NB4 (cell line): ENCODE measurements around the gene NXF3.
"Not testable (repeated sequence)": the region's sequence is repeated elsewhere in the genome, so short reads cannot be mapped to it uniquely, and the experiment has no call there.

Source experiments
- DNase-seq: peaks from one replicate; pipeline ENCODE4 v3.0.0; 2010; ENCODE audit warnings: low read depth
- H3K4me3 ChIP-seq: one replicate; pipeline ENCODE4 v1.5.1; 2011; ENCODE audit warnings: mild to moderate bottlenecking, low read depth, low read length, moderate library complexity
- CTCF ChIP-seq: IDR thresholded peaks from one replicate; pipeline ENCODE4 v1.5.1; 2012; ENCODE audit warnings: low read depth, low read length
- MAX ChIP-seq: IDR thresholded peaks from 2 replicates; pipeline ENCODE4 v1.6.1; 2011; ENCODE audit warnings: low read depth, low read length
- MYC ChIP-seq: IDR thresholded peaks from 2 replicates; pipeline ENCODE4 v1.6.1; 2011; ENCODE audit warnings: low read depth, low read length
- POLR2A ChIP-seq: IDR thresholded peaks from 2 replicates; pipeline ENCODE4 v1.6.1; 2011; ENCODE audit warnings: mild to moderate bottlenecking; ENCODE audit not compliant: insufficient read length; ENCODE audit errors: extremely low read depth

The NXF3 gene

GRCh38 chrX:103052625-103053024 lies 40.3 kb downstream of the NXF3 start:
- no peak for TF ChIP-seq CTCF
- no peak for TF ChIP-seq MYC
- no peak for TF ChIP-seq POLR2A
- TF ChIP-seq MAX, result no peak
- no peak for DNase-seq
- H3K4me3 ChIP-seq, result no peak overlapping the region

GRCh38 chrX:103051260-103051789 lies 41.6 kb downstream of the NXF3 start:
- no peak for TF ChIP-seq MAX
- no peak overlapping the region for H3K4me3 ChIP-seq

GRCh38 chrX:103033371-103033770 lies 59.6 kb downstream of the NXF3 start:
- DNase-seq, H3K4me3 ChIP-seq: not testable (repeated sequence)

More at GRCh38 chrX:103051260-103051789, 41.6 kb downstream of the NXF3 start:
- DNase-seq, result no peak
